PC-3 (cell line): ENCODE data around the gene CHST11. TPM values are rescaled to one million over a fixed set of nuclear protein-coding genes. Genes with fewer than 3 reads are reported as not detected.

ENCODE experiments used
- ATAC-seq: fragments of 200-7000 bp; cut with Tn5 transposase; 2 replicates; pipeline ENCODE4 v1.9.1; 2020; ENCODE audit warnings: mild to moderate bottlenecking, moderate library complexity
- BruUV-seq: library from RNA; stranded (reverse); fragments of 400-500 nt; replicated peaks from 2 replicates; lab custom pipeline; 2021; lab: Mats Ljungman, UMichigan
- CTCF ChIA-PET: fragments of 300-600 bp; sonication (Branson Sonifier 250); formaldehyde crosslinking; loops from one replicate; lab custom pipeline; 2022; ENCODE audit warnings: antibody characterized with exemption; lab: Charles Lee
- POLR2A ChIA-PET: fragments of 300-600 bp; sonication (Branson Sonifier 250); formaldehyde crosslinking; loops from one replicate; lab custom pipeline; 2022; ENCODE audit warnings: antibody characterized with exemption; ENCODE audit not compliant: unreplicated experiment; lab: Charles Lee
- DNase-seq: peaks from one replicate; pipeline ENCODE4 v3.0.0-alpha.2; 2015
- H2AFZ ChIP-seq: fragments of 300-600 bp; sonication (generic); 2 replicates; pipeline ENCODE4 v1.6.0; 2016; ENCODE audit warnings: antibody characterized with exemption, low read length
- H3F3A ChIP-seq: fragments of 300-600 bp; sonication (generic); one replicate; pipeline ENCODE4 v1.6.0; 2017; ENCODE audit warnings: antibody characterized with exemption, low read length, control low read depth, mild to moderate bottlenecking; ENCODE audit not compliant: unreplicated experiment
- H3K27ac ChIP-seq: fragments of 300-600 bp; sonication (generic); 2 replicates; pipeline ENCODE4 v1.5.1; 2016; ENCODE audit warnings: mild to moderate bottlenecking, low read length
- H3K27me3 ChIP-seq: fragments of 300-600 bp; sonication (generic); 2 replicates; pipeline ENCODE4 v1.6.1; 2016; ENCODE audit warnings: low read length, mixed read lengths
- H3K36me3 ChIP-seq: fragments of 300-600 bp; sonication (generic); 2 replicates; pipeline ENCODE4 v1.6.1; 2016; ENCODE audit warnings: low read depth, mixed run types, low read length, mixed read lengths
- H3K4me1 ChIP-seq: fragments of 300-600 bp; sonication (generic); 2 replicates; pipeline ENCODE4 v1.5.1; 2016; ENCODE audit warnings: low read length; ENCODE audit not compliant: insufficient read depth
- H3K4me2 ChIP-seq: fragments of 300-600 bp; sonication (generic); 2 replicates; pipeline ENCODE4 v1.6.0; 2016; ENCODE audit warnings: low read length
- H3K4me3 ChIP-seq: fragments of 300-600 bp; sonication (generic); 2 replicates; pipeline ENCODE4 v1.5.1; 2016; ENCODE audit warnings: mild to moderate bottlenecking, low read length, mixed read lengths
- H3K79me2 ChIP-seq: fragments of 300-600 bp; sonication (generic); 2 replicates; pipeline ENCODE4 v1.6.1; 2017; ENCODE audit warnings: low read length, mixed read lengths
- H3K9ac ChIP-seq: fragments of 300-600 bp; sonication (generic); 2 replicates; pipeline ENCODE4 v1.6.0; 2016; ENCODE audit warnings: mild to moderate bottlenecking, low read length
- H3K9me2 ChIP-seq: fragments of 300-600 bp; sonication (generic); replicated peaks from 2 replicates; pipeline ENCODE4 v1.6.1; 2016; ENCODE audit warnings: mixed run types, low read length, mixed read lengths
- H3K9me3 ChIP-seq: fragments of 300-600 bp; sonication (generic); 2 replicates; pipeline ENCODE4 v1.6.1; 2016; ENCODE audit warnings: low read length, mixed read lengths
- H4K20me1 ChIP-seq: fragments of 300-600 bp; sonication (generic); 2 replicates; pipeline ENCODE4 v1.6.1; 2016; ENCODE audit warnings: low read length, mixed read lengths
- EZH2 ChIP-seq: fragments of 300-600 bp; sonication (generic); IDR thresholded peaks from one replicate; pipeline ENCODE4 v1.6.1; 2017; ENCODE audit warnings: antibody characterized with exemption, mild to moderate bottlenecking, low read length; ENCODE audit not compliant: unreplicated experiment
- EZH2phosphoT487 ChIP-seq: fragments of 300-600 bp; sonication (generic); IDR thresholded peaks from 2 replicates; pipeline ENCODE4 v1.6.1; 2018; ENCODE audit warnings: mild to moderate bottlenecking, antibody characterized with exemption, low read length, borderline replicate concordance
- intact Hi-C: fragments of 100-400 bp; cut with micrococcal nuclease; formaldehyde crosslinking; loops from 2 replicates; pipeline ENCODE4 v1.9.0; 2023
- total RNA-seq: library from RNA; depleted of rRNA; stranded (reverse); fragments of >200 nt; gene quantifications from 2 replicates; pipeline ENCODE4 v1.2.3, GENCODE V29; 2014
- TF ChIP-seq, protein P1 (sequence below): fragments of 300-600 bp; sonication (generic); conservative IDR thresholded peaks from 2 replicates; pipeline ENCODE4 v1.5.1; 2017; ENCODE audit warnings: antibody characterized with exemption, low read depth, mild to moderate bottlenecking, low read length

Gene CHST11
- total RNA-seq, 1 experiment from 2014 or later, result 53.5 TPM

DNA sequence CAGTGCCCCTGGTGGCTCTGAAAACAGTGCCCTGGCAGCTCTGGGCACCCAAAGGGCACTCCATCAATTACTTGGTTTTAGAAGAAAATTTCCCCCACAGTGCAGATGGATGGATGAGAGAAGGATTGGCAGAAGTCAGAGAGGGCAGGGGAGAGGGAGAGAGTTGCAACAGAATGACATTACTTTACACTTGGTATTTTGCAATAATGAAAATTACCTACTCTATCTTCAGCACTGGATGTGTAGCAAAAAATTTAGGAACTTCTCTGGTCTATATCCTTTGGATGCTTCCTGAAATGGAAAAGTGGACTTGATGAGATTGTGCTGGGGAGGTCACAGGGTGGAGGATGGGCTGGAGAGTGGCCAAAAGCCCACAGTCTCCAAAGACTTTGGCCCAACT, 193.2 kb downstream of the CHST11 start:
- POLR2A ChIA-PET, result no interaction called here
- intact Hi-C loops, result no loop called here
- BruUV-seq, result no TSS peak

DNA sequence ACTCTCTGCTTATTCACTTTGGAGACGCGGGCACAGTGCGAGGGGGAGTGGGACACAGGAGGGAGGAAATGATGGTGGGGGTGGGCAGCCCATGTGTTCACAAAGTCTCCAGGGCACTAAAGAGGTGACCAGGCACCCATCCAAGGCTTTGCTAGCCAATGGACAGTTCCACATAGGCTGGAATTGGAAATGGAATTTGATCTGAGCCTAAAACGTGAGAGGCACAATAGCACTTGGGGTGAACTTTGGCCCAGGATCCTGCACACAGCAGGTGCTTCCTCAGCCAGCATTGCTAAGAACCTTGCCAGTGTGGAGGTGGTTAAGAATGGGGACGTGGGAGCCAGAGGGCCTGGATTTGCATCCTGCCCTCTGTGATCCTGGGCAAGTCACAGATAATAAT, 193.8 kb downstream of the CHST11 start:
- no peak overlapping the region for H3K27ac ChIP-seq
- no peaks in the 10 kb centered on the region for H3F3A ChIP-seq
- ATAC-seq (no peak), DNase-seq (no peak)
- H3K9me2 ChIP-seq, result no peaks in the 10 kb centered on the region
- TF ChIP-seq EZH2 (no peak), EZH2phosphoT487 (no peak)
- TF ChIP-seq, protein P1, sequence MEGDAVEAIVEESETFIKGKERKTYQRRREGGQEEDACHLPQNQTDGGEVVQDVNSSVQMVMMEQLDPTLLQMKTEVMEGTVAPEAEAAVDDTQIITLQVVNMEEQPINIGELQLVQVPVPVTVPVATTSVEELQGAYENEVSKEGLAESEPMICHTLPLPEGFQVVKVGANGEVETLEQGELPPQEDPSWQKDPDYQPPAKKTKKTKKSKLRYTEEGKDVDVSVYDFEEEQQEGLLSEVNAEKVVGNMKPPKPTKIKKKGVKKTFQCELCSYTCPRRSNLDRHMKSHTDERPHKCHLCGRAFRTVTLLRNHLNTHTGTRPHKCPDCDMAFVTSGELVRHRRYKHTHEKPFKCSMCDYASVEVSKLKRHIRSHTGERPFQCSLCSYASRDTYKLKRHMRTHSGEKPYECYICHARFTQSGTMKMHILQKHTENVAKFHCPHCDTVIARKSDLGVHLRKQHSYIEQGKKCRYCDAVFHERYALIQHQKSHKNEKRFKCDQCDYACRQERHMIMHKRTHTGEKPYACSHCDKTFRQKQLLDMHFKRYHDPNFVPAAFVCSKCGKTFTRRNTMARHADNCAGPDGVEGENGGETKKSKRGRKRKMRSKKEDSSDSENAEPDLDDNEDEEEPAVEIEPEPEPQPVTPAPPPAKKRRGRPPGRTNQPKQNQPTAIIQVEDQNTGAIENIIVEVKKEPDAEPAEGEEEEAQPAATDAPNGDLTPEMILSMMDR, result no peak
- no peaks in the 10 kb centered on the region for H3K79me2 ChIP-seq
- H3K4me1 ChIP-seq, result no peaks in the 10 kb centered on the region
- H4K20me1 ChIP-seq, result no peaks in the 10 kb centered on the region
- no TSS peak for BruUV-seq
- H3K27me3 ChIP-seq, result no peaks in the 10 kb centered on the region
- no peak overlapping the region for H3K9ac ChIP-seq
- intact Hi-C loops, result no loop called here
- H3K9me3 ChIP-seq, result no peaks in the 10 kb centered on the region
- ChIA-PET POLR2A (no interaction called here), CTCF (no interaction called here)
- H2AFZ ChIP-seq, result no peak overlapping the region
- no peak overlapping the region for H3K4me2 ChIP-seq
- H3K36me3 ChIP-seq, result peaks cover 7% of the 10 kb centered on the region; the same call in 1 of the 2 replicates
- H3K4me3 ChIP-seq, result no peak overlapping the region

More for the DNA sequence above, 193.2 kb downstream of the CHST11 start:
- no peak for TF ChIP-seq EZH2phosphoT487
- TF ChIP-seq, protein P1, result no peak
- TF ChIP-seq EZH2, result no peak
- H3K27me3 ChIP-seq, result no peaks in the 10 kb centered on the region
- no peaks in the 10 kb centered on the region for H3F3A ChIP-seq
- CTCF ChIA-PET, result no interaction called here
- H2AFZ ChIP-seq, result no peak overlapping the region
- no peak overlapping the region for H3K4me3 ChIP-seq
- ATAC-seq (no peak), DNase-seq (no peak)
- no peaks in the 10 kb centered on the region for H3K9me3 ChIP-seq
- H3K9me2 ChIP-seq, result no peaks in the 10 kb centered on the region
- no peaks in the 10 kb centered on the region for H3K79me2 ChIP-seq
- no peaks in the 10 kb centered on the region for H4K20me1 ChIP-seq
- H3K4me1 ChIP-seq, result no peaks in the 10 kb centered on the region
- H3K27ac ChIP-seq, result no peak overlapping the region
- H3K9ac ChIP-seq, result no peak overlapping the region
- H3K4me2 ChIP-seq, result no peak overlapping the region
- H3K36me3 ChIP-seq, result peaks cover 7% of the 10 kb centered on the region; the same call in 1 of the 2 replicates

DNA sequence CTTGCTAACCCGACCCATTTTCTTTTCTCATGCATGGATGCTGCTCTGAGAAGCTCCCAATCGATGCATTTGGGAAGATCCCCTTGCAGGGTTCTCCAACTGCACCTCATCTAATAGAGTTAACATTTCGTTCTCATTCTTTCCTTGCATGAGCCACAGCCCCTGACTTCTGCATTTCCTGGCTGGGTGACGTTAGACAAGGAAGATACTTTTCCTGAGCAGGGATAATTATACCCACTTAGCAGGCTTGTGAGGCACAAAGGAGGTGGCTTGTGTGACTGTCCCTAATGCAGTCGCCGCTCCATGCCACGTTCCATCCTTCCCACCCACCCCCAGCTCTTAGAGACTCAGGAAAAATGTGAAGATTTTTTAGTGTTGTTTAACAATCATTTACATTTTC, 195.1 kb downstream of the CHST11 start:
- ATAC-seq (no peak), DNase-seq (no peak)
- H3K9me2 ChIP-seq, result no peaks in the 10 kb centered on the region
- peaks cover 4% of the 10 kb centered on the region; the same call in 1 of the 2 replicates for H3K36me3 ChIP-seq
- no peaks in the 10 kb centered on the region for H3K27me3 ChIP-seq
- ChIA-PET CTCF (no interaction called here), POLR2A (no interaction called here)
- H3K27ac ChIP-seq, result no peak overlapping the region
- H3K9me3 ChIP-seq, result no peaks in the 10 kb centered on the region
- intact Hi-C loops, result no loop called here
- BruUV-seq, result no TSS peak
- no peaks in the 10 kb centered on the region for H3K79me2 ChIP-seq
- no peak overlapping the region for H2AFZ ChIP-seq
- no peak overlapping the region for H3K9ac ChIP-seq
- H3K4me2 ChIP-seq, result no peak overlapping the region
- no peaks in the 10 kb centered on the region for H3K4me1 ChIP-seq
- no peak overlapping the region for H3K4me3 ChIP-seq
- TF ChIP-seq EZH2phosphoT487 (no peak), EZH2 (no peak)
- TF ChIP-seq, protein P1, result no peak
- H3F3A ChIP-seq, result no peaks in the 10 kb centered on the region
- no peaks in the 10 kb centered on the region for H4K20me1 ChIP-seq
